ENCODE data around the gene TBC1D3H.
"Not testable (repeated sequence)": the region's sequence is repeated elsewhere in the genome, so short reads cannot be mapped to it uniquely, and the experiment has no call there.

TBC1D3H gene

GRCh38 chr17:36388385-36389245 lies at the start of gene TBC1D3H:
TSS of gene TBC1D3H (minus strand) at chr17:36388435. CDS start at chr17:36386895, 1,540 bp downstream.
- not testable (repeated sequence) for DNase-seq (ENCODE audit: low spot score)

GRCh38 chr17:36428891-36429290 lies 40.7 kb upstream of the TBC1D3H start:
- DNase-seq (ENCODE audit: low spot score), result not testable (repeated sequence)

- DNase-seq (ENCODE audit: low spot score), result not testable (repeated sequence)
Measured at GRCh38 chr17:36415180-36415941, 27.1 kb upstream of the TBC1D3H start.

GRCh38 chr17:36390943-36391645 lies 2.9 kb upstream of the TBC1D3H start:
- not testable (repeated sequence) for DNase-seq (ENCODE audit: low spot score)

- DNase-seq (ENCODE audit: low spot score), result not testable (repeated sequence)
Measured at GRCh38 chr17:36375938-36376337, 12.3 kb downstream of the TBC1D3H start.

- not testable (repeated sequence) for DNase-seq (ENCODE audit: low spot score)
Measured at GRCh38 chr17:36362496-36362895, 25.7 kb downstream of the TBC1D3H start.
